Activated CD4-positive, alpha-beta T cell treated with anti-CD3 and anti-CD28 coated beads for 24 hours (primary cell): ENCODE results near the gene DST.
"Not testable (repeated sequence)": the region's sequence is repeated elsewhere in the genome, so short reads cannot be mapped to it uniquely, and the experiment has no call there.

Source experiments
- DNase-seq, 2 donors: peaks; one replicate each; pipeline ENCODE4 v3.0.0-alpha.2; 2020; ENCODE audit warnings: low read depth in 2 of 2

DST gene

GRCh38 chr6:56516003-56516402 is 126.7 kb downstream of the DST start:
- no peak for DNase-seq

GRCh38 chr6:56515081-56515905 is 127.4 kb downstream of the DST start:
- no peak for DNase-seq

GRCh38 chr6:56514395-56514794 is 128.3 kb downstream of the DST start:
- no peak for DNase-seq

GRCh38 chr6:56513631-56514030 is 129.1 kb downstream of the DST start:
- DNase-seq: no peak

GRCh38 chr6:56511591-56511990 is 131.1 kb downstream of the DST start:
- DNase-seq: no peak

- DNase-seq: no peak
Measured at GRCh38 chr6:56510984-56511531, 131.6 kb downstream of the DST start.

- no peak for DNase-seq
Measured at GRCh38 chr6:56509031-56509430, 133.7 kb downstream of the DST start.

GRCh38 chr6:56507517-56507916 is 135.2 kb downstream of the DST start:
- no peak for DNase-seq

- DNase-seq: no peak
Measured at GRCh38 chr6:56505512-56506260, 137.0 kb downstream of the DST start.

- DNase-seq: no peak
Measured at GRCh38 chr6:56501993-56502392, 140.7 kb downstream of the DST start.

- DNase-seq: no peak
Measured at GRCh38 chr6:56499095-56499494, 143.6 kb downstream of the DST start.

GRCh38 chr6:56497691-56498090 is 145.0 kb downstream of the DST start:
- no peak for DNase-seq

- DNase-seq: no peak
Measured at GRCh38 chr6:56497240-56497639, 145.4 kb downstream of the DST start.

- not testable (repeated sequence) for DNase-seq
Measured at GRCh38 chr6:56496650-56497049, 146.0 kb downstream of the DST start.

- no peak for DNase-seq
Measured at GRCh38 chr6:56495654-56496053, 147.0 kb downstream of the DST start.

GRCh38 chr6:56491606-56492328 is 150.9 kb downstream of the DST start:
- no peak for DNase-seq

- DNase-seq: no peak
Measured at GRCh38 chr6:56490993-56491392, 151.7 kb downstream of the DST start.

GRCh38 chr6:56489559-56489958 is 153.1 kb downstream of the DST start:
- DNase-seq: no peak

GRCh38 chr6:56488281-56488680 is 154.4 kb downstream of the DST start:
- no peak for DNase-seq

GRCh38 chr6:56486681-56487080 is 156.0 kb downstream of the DST start:
- DNase-seq: no peak

- no peak for DNase-seq
Measured at GRCh38 chr6:56484669-56485068, 158.0 kb downstream of the DST start.

- no peak for DNase-seq
Measured at GRCh38 chr6:56483929-56484328, 158.8 kb downstream of the DST start.
